ENCODE measurements around the gene CPNE2.

The CPNE2 gene

DNA sequence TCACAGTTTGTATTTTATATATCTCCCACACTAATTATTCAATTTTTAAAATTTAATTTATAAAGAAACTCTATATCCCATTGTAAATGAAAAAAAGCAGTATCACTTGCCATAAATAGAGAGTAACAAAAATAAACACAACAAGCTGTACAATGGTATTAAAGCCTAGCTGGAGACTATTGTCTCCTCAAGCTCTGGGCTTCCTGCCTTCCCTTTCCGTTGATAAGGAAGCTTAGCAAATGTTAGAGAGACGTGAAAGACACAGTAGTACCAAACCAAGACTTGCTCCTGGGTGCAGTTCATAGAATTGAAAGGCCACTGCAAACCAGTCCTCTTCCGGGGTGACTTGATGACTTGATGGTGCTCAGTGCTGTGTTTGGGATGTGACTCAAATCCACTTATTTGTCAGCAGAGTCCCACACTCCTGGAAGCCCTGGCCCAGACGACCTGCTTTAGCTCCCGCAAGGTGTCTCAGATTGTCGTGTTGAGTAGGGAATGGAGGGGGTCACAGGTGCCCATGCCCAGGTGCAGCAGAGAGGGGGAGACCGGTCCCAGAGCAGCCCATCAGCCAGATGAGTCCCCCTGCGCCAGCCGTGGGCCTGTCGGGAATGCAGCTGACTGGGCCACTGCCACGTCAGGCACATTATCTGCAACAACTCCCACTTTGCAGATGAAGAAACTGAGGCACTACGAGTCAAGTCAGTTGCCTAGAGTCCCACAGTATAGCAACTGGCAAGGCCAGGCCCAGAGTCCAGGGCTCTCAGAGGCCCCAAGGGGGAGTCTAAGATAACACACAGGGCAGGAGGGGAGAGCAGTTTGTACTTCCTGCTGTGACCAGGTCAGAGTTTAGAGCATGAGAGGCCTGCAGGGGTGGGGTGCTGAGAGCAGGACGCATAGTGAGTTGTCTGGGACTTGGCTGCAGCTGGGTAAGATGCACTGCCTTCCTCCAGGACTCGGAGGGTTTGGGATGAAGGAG is 53.0 kb downstream of the CPNE2 start:
- no peak for TF ChIP-seq POLR2A (IDR thresholded peaks at IDR 0.05; ENCODE audit: low read depth, low read length)
- DNase-seq (ENCODE audit: insufficient read length, low spot score) = no peak
- FAIRE-seq = no peak

- DNase-seq (ENCODE audit: insufficient read length, low spot score) (no peak), FAIRE-seq (no peak)
- no peak for TF ChIP-seq POLR2A (IDR thresholded peaks at IDR 0.05; ENCODE audit: low read depth, low read length)
Observed at GRCh38 chr16:57146040-57146647, 53.8 kb downstream of the CPNE2 start.

- DNase-seq (ENCODE audit: insufficient read length, low spot score) = peak; percentile 49
- no peak for FAIRE-seq
- no peak for TF ChIP-seq POLR2A (IDR thresholded peaks at IDR 0.05; ENCODE audit: low read depth, low read length)
Observed at GRCh38 chr16:57146735-57147134, 54.4 kb downstream of the CPNE2 start.

DNA sequence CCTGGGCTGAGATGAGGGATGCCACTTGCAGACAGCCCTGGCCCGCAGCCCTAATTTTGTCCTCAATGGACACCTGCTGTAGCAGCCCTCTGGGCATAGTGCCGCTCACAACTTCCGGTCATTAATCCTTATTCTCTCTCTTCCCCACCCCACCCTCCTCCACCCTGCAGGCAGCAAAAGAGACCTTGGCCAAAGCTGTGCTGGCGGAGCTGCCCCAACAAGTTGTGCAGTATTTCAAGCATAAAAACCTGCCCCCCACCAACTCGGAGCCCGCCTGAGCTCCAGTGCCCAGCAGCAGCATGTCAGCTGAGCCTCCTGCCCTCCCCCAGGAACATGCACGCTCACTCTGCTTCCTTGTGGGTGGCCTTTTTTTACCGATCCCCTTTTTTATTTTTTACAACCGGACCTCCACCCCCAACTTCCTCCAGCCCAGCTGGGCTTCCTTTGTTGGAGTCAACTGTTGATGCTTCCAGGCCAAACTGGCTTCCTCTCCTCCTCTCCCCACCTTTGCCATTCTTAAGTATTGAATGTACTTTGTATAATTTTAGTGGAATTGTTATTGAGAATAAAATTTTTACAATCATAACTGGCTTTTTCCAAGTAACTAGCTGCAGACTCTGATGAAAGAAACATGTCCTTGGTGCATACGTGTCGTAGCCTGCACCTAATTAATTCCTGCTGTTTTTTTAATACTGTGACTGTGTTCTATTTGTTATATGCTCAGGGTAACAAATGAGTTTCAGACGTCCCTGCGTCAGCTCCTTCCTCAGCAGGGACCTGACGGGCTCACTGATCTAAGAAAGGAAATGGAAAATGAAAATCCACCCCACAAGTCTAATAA is 55.2 kb downstream of the CPNE2 start:
- no peak for TF ChIP-seq POLR2A (IDR thresholded peaks at IDR 0.05; ENCODE audit: low read depth, low read length)
- FAIRE-seq (no peak), DNase-seq (ENCODE audit: insufficient read length, low spot score) (no peak)

GRCh38 chr16:57148481-57148880 is 56.1 kb downstream of the CPNE2 start:
- TF ChIP-seq POLR2A (IDR thresholded peaks at IDR 0.05; ENCODE audit: low read depth, low read length) = no peak
- no peak for FAIRE-seq
- no peak for DNase-seq (ENCODE audit: insufficient read length, low spot score)

DNA sequence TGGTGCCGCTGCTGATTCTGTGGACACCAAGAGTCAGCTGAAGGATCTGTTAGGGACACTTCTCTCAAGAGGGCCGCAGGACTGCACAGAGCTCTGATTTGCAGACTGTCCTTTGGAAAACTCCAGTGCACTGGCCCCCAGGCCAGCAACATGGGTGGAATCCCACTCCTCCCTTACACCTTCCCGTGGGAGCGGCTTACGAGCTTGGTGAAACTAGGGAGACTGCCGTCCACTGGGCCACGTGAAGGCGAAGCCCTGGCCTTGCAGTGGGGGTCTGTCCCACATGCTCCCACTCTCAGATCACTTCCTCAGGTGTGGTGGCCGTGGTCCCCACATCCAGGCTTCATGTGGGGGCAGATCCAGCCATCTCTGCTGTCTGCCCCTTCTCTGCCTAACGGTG is 57.0 kb downstream of the CPNE2 start:
- no peak for TF ChIP-seq POLR2A (IDR thresholded peaks at IDR 0.05; ENCODE audit: low read depth, low read length)
- DNase-seq (ENCODE audit: insufficient read length, low spot score) (no peak), FAIRE-seq (no peak)

GRCh38 chr16:57150682-57151330 is 58.4 kb downstream of the CPNE2 start:
- no peak for DNase-seq (ENCODE audit: insufficient read length, low spot score)
- no peak for TF ChIP-seq POLR2A (IDR thresholded peaks at IDR 0.05; ENCODE audit: low read depth, low read length)
- FAIRE-seq = no peak

DNA sequence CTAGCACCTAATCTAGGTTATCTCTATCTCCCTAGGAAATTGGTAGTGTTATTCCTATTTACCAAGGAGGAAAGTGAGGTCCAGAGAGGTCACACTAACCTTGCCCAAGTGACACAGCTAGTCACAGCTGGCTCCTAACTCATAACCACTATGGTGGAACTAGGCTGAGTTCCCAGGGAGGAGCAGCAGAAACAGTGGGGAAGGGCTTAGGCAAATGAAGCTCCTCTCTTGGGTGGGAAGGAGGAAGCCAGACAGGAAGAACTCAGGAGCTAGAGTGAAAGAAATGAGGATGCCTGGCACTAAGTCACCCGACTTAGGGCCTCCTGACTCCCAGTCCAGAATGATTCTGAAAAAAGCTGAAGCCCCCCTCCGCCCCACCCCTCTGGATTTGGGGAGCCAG is 59.0 kb downstream of the CPNE2 start:
- no peak for DNase-seq (ENCODE audit: insufficient read length, low spot score)
- no peak for TF ChIP-seq POLR2A (IDR thresholded peaks at IDR 0.05; ENCODE audit: low read depth, low read length)
- FAIRE-seq = no peak

GRCh38 chr16:57152096-57153093 is 60.0 kb downstream of the CPNE2 start:
- TF ChIP-seq POLR2A (IDR thresholded peaks at IDR 0.05; ENCODE audit: low read depth, low read length) = no peak
- no peak for FAIRE-seq
- DNase-seq (ENCODE audit: insufficient read length, low spot score) = no peak

- TF ChIP-seq POLR2A (IDR thresholded peaks at IDR 0.05; ENCODE audit: low read depth, low read length) = no peak
- DNase-seq (ENCODE audit: insufficient read length, low spot score) = no peak
- no peak for FAIRE-seq
Observed at GRCh38 chr16:57153841-57154240, 61.5 kb downstream of the CPNE2 start.

GRCh38 chr16:57155702-57156350 is 63.4 kb downstream of the CPNE2 start:
- DNase-seq (ENCODE audit: insufficient read length, low spot score) (no peak), FAIRE-seq (no peak)
- TF ChIP-seq POLR2A (IDR thresholded peaks at IDR 0.05; ENCODE audit: low read depth, low read length) = no peak

- no peak for TF ChIP-seq POLR2A (IDR thresholded peaks at IDR 0.05; ENCODE audit: low read depth, low read length)
- DNase-seq (ENCODE audit: insufficient read length, low spot score) (no peak), FAIRE-seq (no peak)
Observed at GRCh38 chr16:57156351-57156703, 63.9 kb downstream of the CPNE2 start.

Data from H54 (cell line).